GM12875 (cell line): ENCODE results near the gene LBX1.
A peak's percentile ranks its signal among the peaks of the same experiment; 100 is the strongest.

Experiments used
- H3K4me3 ChIP-seq: one replicate; pipeline ENCODE4 v1.5.1; 2011; ENCODE audit warnings: low read depth, low read length, control low read depth
- TF ChIP-seq, protein P1 (sequence below): IDR thresholded peaks from 2 replicates; pipeline ENCODE4 v1.5.1; 2011; ENCODE audit warnings: low read depth, mild to moderate bottlenecking, control low read depth, inconsistent platforms, low read length, moderate library complexity, borderline replicate concordance; ENCODE audit not compliant: insufficient read depth

Gene LBX1

GRCh38 chr10:101228966-101229265, 347 bp downstream of the LBX1 start:
- TF ChIP-seq, protein P1, sequence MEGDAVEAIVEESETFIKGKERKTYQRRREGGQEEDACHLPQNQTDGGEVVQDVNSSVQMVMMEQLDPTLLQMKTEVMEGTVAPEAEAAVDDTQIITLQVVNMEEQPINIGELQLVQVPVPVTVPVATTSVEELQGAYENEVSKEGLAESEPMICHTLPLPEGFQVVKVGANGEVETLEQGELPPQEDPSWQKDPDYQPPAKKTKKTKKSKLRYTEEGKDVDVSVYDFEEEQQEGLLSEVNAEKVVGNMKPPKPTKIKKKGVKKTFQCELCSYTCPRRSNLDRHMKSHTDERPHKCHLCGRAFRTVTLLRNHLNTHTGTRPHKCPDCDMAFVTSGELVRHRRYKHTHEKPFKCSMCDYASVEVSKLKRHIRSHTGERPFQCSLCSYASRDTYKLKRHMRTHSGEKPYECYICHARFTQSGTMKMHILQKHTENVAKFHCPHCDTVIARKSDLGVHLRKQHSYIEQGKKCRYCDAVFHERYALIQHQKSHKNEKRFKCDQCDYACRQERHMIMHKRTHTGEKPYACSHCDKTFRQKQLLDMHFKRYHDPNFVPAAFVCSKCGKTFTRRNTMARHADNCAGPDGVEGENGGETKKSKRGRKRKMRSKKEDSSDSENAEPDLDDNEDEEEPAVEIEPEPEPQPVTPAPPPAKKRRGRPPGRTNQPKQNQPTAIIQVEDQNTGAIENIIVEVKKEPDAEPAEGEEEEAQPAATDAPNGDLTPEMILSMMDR = no peak
- H3K4me3 ChIP-seq = no peak overlapping the region

- H3K4me3 ChIP-seq = no peak overlapping the region
- TF ChIP-seq, protein P1 = no peak
Measured at GRCh38 chr10:101228153-101228965, 904 bp downstream of the LBX1 start.

GRCh38 chr10:101227429-101228152, 1.7 kb downstream of the LBX1 start:
- TF ChIP-seq, protein P1 = no peak
- no peak overlapping the region for H3K4me3 ChIP-seq

- no peak overlapping the region for H3K4me3 ChIP-seq
- TF ChIP-seq, protein P1 = no peak
Measured at GRCh38 chr10:101226491-101227428, 2.5 kb downstream of the LBX1 start.

- TF ChIP-seq, protein P1 = no peak
- peak overlapping the region; percentile 21 for H3K4me3 ChIP-seq
Measured at GRCh38 chr10:101225846-101226421, 3.3 kb downstream of the LBX1 start.

- H3K4me3 ChIP-seq = peak overlapping the region; percentile 21
- TF ChIP-seq, protein P1 = peak; percentile 22; the same call in 1 of the 2 replicates
Measured at GRCh38 chr10:101224910-101225823, 4.1 kb downstream of the LBX1 start.
